Myocyte (in vitro differentiated cells): ENCODE measurements around the gene STK11. TPM values are rescaled to one million over a fixed set of nuclear protein-coding genes. Genes with fewer than 3 reads are reported as not detected.

Source experiments
- DNase-seq: peaks from one replicate; pipeline ENCODE4 v3.0.0-alpha.2; 2012; ENCODE audit warnings: low read depth
- total RNA-seq: library from RNA; depleted of rRNA; stranded (reverse); fragments of >200 nt; gene quantifications from 2 replicates; pipeline ENCODE4 v1.2.3, GENCODE V29; 2014

The STK11 gene
- total RNA-seq, 1 donor from 2014 or later, result 86.3 TPM

GRCh38 chr19:1271528-1272422 is 66.2 kb downstream of the STK11 start:
- no peak for DNase-seq

- DNase-seq, result no peak
These were observed 67.1 kb downstream of the STK11 start for GRCh38 chr19:1272423-1273262.

DNA sequence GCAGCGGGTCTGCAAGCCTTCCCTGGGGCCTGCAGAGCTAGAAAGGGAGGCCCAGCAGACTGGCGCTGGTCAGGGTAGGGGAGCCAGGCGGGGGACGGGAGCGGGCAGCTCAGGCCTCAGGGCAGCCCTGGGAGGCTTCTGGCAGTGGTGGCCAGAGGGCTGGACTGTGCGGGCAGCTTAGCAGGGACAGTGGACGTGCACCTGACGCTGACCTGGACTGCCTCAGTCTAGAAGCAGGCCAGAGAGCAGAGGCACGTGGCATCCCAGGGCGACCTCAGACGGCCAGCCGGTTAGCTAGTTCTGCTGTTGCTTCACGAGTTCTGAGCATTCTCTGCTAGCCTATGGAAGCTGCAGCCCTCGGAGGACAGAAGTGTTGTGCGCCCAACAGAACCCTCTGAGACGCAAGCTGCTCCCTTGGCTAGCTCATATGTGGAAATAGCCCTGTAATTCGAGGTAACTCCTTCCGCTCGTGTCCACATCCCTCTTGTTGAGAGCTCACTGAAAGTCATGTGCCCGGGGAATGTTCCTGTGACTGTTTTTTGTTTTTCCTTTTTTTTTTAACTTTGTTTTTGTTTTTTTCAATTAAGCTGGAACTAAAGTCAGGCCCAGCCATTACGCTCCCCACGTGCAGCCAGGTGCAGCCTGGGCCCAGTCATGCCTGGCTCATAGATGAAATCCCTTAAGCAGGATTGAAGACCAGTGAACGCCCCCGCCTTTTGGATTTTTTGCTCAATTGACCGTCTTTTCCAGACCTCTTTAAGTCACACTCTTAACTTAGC is 67.9 kb downstream of the STK11 start:
- no peak for DNase-seq

- no peak for DNase-seq
These were observed 68.7 kb downstream of the STK11 start for GRCh38 chr19:1274081-1274851.

- no peak for DNase-seq
These were observed 69.3 kb downstream of the STK11 start for GRCh38 chr19:1274852-1275259.

DNA sequence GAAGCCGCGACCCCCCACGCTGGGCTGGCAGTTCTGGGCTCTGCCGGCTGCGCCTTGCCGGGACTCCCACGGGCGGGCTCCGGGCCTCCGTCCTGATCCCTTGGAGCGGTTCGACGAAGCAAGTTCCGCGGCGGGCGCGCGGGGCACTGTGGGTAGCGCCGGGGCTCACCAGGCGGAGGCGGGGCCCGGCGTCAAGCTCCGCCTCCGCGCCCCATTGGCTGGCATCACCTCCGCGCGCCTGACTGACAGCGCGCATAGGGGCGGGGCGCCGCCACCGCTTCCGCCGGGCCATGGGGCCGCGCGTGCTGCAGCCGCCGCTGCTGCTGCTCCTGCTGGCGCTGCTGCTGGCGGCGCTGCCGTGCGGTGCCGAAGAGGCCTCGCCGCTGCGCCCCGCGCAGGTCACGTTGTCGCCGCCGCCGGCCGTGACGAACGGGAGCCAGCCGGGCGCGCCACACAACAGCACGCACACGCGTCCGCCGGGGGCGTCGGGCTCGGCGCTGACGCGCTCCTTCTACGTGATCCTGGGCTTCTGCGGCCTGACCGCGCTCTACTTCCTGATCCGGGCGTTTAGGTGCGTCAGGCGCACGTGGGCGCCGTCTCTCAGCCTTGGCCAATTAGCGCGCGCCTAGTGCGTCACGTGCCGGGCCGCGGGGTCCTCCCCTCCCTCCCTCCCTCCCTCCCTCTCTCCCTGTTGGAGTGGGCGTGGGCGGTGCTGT is 69.8 kb downstream of the STK11 start, which contains the start of gene FAM174C:
FAM174C (plus strand) TSS at position 271 of the 716 bp plus-strand sequence; CDS start at position 291, 20 bp downstream.
- DNase-seq, result peak; percentile 96

DNA sequence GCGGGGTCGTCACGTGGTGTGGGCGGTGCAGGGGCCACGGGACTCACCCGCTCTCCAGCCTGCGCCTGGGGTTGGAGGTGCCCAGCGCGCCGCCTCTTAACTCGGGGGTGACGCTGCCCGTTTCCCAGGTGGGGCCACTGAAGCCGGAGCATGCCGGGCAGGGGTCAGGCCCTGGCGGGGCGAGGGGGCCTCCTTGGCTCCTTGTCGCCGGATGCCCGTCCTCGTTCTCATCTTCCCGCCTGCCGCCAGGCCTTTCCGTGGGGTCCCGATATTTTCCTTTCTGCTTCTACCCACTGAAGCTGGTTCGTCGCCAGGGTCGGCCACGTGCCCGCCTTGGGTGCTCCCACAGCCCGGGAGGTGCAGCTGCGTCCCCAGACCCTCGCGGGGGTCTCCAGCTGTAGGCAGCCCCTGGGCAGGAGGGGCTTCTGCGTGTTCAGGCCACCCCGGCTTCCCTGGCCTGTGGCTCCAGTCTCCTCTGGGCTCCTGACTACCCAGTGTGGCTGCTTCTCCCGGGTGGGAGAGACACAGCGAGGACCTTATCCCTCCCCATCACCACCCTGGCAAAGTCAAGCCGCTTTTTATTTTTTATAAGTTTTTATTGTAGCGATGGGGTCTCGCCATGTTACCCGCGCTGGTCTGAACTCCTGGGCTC is 70.5 kb downstream of the STK11 start:
- no peak for DNase-seq

- no peak for DNase-seq
These were observed 71.0 kb downstream of the STK11 start for GRCh38 chr19:1276628-1277022.

- DNase-seq, result no peak
These were observed 71.5 kb downstream of the STK11 start for GRCh38 chr19:1277061-1277460.

Other genes with a start within 250 kb of the STK11 start
- 34.2 and 42.9 TPM in 2 replicates for gene WDR18, start 221.4 kb upstream of the STK11 start, total RNA-seq
- gene GRIN3B, start 205.4 kb upstream of the STK11 start, total RNA-seq, result 0.05 and 0.16 TPM in 2 replicates
- 182 and 198 TPM in 2 replicates for gene TMEM259, start 184.7 kb upstream of the STK11 start, total RNA-seq
- gene RNU6-2, start 184.3 kb upstream of the STK11 start, total RNA-seq, result not detected in 2 replicates
- gene CNN2, start 179.2 kb upstream of the STK11 start, total RNA-seq, result 88.1 and 92.4 TPM in 2 replicates
- 41.9 and 43.0 TPM in 2 replicates for gene ABCA7, start 165.7 kb upstream of the STK11 start, total RNA-seq
- gene ARHGAP45, start 138.6 kb upstream of the STK11 start, total RNA-seq, result 0.21 and 0.68 TPM in 2 replicates
- gene POLR2E, start 110.4 kb upstream of the STK11 start, total RNA-seq, result 213 and 240 TPM in 2 replicates
- 475 and 493 TPM in 2 replicates for gene GPX4, start 101.8 kb upstream of the STK11 start, total RNA-seq
- 23.3 and 25.0 TPM in 2 replicates for gene SBNO2, start 31.5 kb upstream of the STK11 start, total RNA-seq
- 4.0 and 4.8 TPM in 2 replicates for gene CBARP, start 32.2 kb downstream of the STK11 start, total RNA-seq
- 46.5 and 61.9 TPM in 2 replicates for gene ATP5F1D, start 36.0 kb downstream of the STK11 start, total RNA-seq
- 17.2 and 30.6 TPM in 2 replicates for gene MIDN, start 42.8 kb downstream of the STK11 start, total RNA-seq
- gene CIRBP, start 63.6 kb downstream of the STK11 start, total RNA-seq, result 441 and 497 TPM in 2 replicates
- 33.8 and 55.3 TPM in 2 replicates for gene FAM174C, start 69.8 kb downstream of the STK11 start, total RNA-seq
- not detected in 2 replicates for gene EFNA2, start 80.1 kb downstream of the STK11 start, total RNA-seq
- gene NDUFS7, start 178.1 kb downstream of the STK11 start, total RNA-seq, result 104 and 124 TPM in 2 replicates
- gene GAMT, start 195.8 kb downstream of the STK11 start, total RNA-seq, result 147 and 191 TPM in 2 replicates
- 48.2 and 61.5 TPM in 2 replicates for gene DAZAP1, start 201.8 kb downstream of the STK11 start, total RNA-seq
- gene RPS15, start 232.6 kb downstream of the STK11 start, total RNA-seq, result 1,600 and 2,923 TPM in 2 replicates
- gene APC2, start 244.3 kb downstream of the STK11 start, total RNA-seq, result 0.53 and 1.9 TPM in 2 replicates